ENCODE data around the gene NEMP1. TPM values are rescaled to one million over a fixed set of nuclear protein-coding genes. Genes with fewer than 3 reads are reported as not detected.

Gene NEMP1
- total and polyA plus RNA-seq, 2 of the 8 experiments (the other 6 are each of a cell fraction or from before 2014, with no cell fraction given): 30.1 to 43.2 TPM

GRCh38 chr12:57063991-57064685, 14.5 kb downstream of the NEMP1 start:
- WGBS, 2 experiments (ENCODE audit: extremely low coverage in 1 of 2, insufficient coverage in 1 of 2, insufficient read length in 1 of 2, insufficient replicate concordance in 2 of 2, low coverage in 1 of 2, low lambda C conversion rate in 2 of 2, missing lambda C conversion rate in 1 of 2): 93% methylated on average over 5 of the region's 5 CpGs; no CpG with 5 or more reads in 1 of the 2 experiments
- Histone ChIP-seq H3K4me2 (ENCODE audit: insufficient read depth in 1 of 2, low read depth in 2 of 2, low read length in 2 of 2) (no peak overlapping the region), H3K56ac (replicated peaks; ENCODE audit: insufficient read length, low read depth, low read length) (no peak overlapping the region), H3K4me3 (ENCODE audit: extremely low read depth in 1 of 4, insufficient read depth in 2 of 4, low read depth in 3 of 4, low read length in 4 of 4) (no peak overlapping the region), H3K36me3 (ENCODE audit: control insufficient read depth in 2 of 4, insufficient read depth in 4 of 4, low read length in 3 of 4) (peaks cover 15 to 71% (median 50%) of the 10 kb centered on the region in 4 experiments), H3K23ac (ENCODE audit: insufficient read length) (no peak overlapping the region), H4K8ac (ENCODE audit: extremely low read depth, insufficient read depth, low read length) (no peak overlapping the region), H3K4me1 (replicated peaks in 1 of 4; ENCODE audit: control insufficient read depth in 3 of 4, insufficient read depth in 4 of 4, low read length in 3 of 4) (no peaks in the 10 kb centered on the region), H2AK5ac (ENCODE audit: low read depth, low read length) (no peak overlapping the region), H2BK120ac (replicated peaks; ENCODE audit: low read depth, low read length) (no peak overlapping the region), H2BK20ac (ENCODE audit: low read length) (no peak overlapping the region), H4K20me1 (replicated peaks in 1 of 2; ENCODE audit: control insufficient read depth in 1 of 2, insufficient read depth in 2 of 2, low read length in 2 of 2) (no peaks in the 10 kb centered on the region), H3K4ac (replicated peaks; ENCODE audit: insufficient read length, low read depth, low read length) (no peak overlapping the region), H3K27me3 (replicated peaks in 1 of 4; ENCODE audit: control insufficient read depth in 3 of 4, extremely low read depth in 1 of 4, insufficient read depth in 3 of 4, low read length in 3 of 4) (no peaks in the 10 kb centered on the region), H4K5ac (ENCODE audit: insufficient read length, low read depth, low read length) (no peak overlapping the region), H3K27ac (ENCODE audit: low read depth, low read length) (no peak overlapping the region), H2AFZ (ENCODE audit: low read length) (no peak overlapping the region), H4K91ac (replicated peaks; ENCODE audit: insufficient read length, low read length) (no peak overlapping the region), H3K9ac (replicated peaks in 1 of 4; ENCODE audit: extremely low read depth in 1 of 4, low read depth in 3 of 4, low read length in 3 of 4) (no peak overlapping the region), H2BK15ac (ENCODE audit: low read length) (no peak overlapping the region), H3K23me2 (ENCODE audit: low read depth, low read length) (no peaks in the 10 kb centered on the region; the same call in 1 of the 2 replicates), H3K14ac (ENCODE audit: insufficient read length) (no peak overlapping the region), H3K18ac (ENCODE audit: extremely low read depth, low read length) (no peak overlapping the region), H2BK5ac (ENCODE audit: low read depth, low read length) (no peak overlapping the region), H3K79me2 (ENCODE audit: control insufficient read depth in 1 of 2, insufficient read depth in 2 of 2, low read length in 2 of 2) (no peaks in the 10 kb centered on the region; a peak in 1 of 4 replicates), H3K79me1 (ENCODE audit: low read depth, low read length) (no peaks in the 10 kb centered on the region), H2BK12ac (ENCODE audit: low read depth, low read length) (no peak overlapping the region), H3K9me3 (ENCODE audit: insufficient read depth in 2 of 2, low read depth in 1 of 2, low read length in 1 of 2) (no peaks in the 10 kb centered on the region)
- FAIRE-seq (no peak), DNase-seq (ENCODE audit: low read depth in 1 of 2, low spot score in 2 of 2) (no peak)
- ChIA-PET POLR2A (ENCODE audit: partially characterized antibody) (interaction anchor here (2.5 kb wide), 1 partner anchor 48 kb away, joined by 7 read pairs; the partner anchor contains the start of gene STAT6), CTCF (ENCODE audit: partially characterized antibody) (interaction anchor here (1.9 to 8.1 kb wide), 9 partner anchors 15 to 60 kb away, joined by 5 to 77 read pairs (median 25); partner anchors contain the start of genes MYO1A, STAT6, TAC3 and ZBTB39)
- TF ChIP-seq CBX8 (IDR thresholded peaks at IDR 0.05; ENCODE audit: borderline replicate concordance, low read depth, low read length) (no peak), EP300 (IDR thresholded peaks at IDR 0.05; ENCODE audit: borderline replicate concordance in 1 of 2, low read depth in 2 of 2, low read length in 2 of 2) (no peak), SIX5 (IDR thresholded peaks at IDR 0.05; ENCODE audit: low read depth, low read length) (no peak), EZH2 (IDR thresholded peaks at IDR 0.05; ENCODE audit: low read depth, low read length, severe bottlenecking) (no peak), ZNF274 (IDR thresholded peaks at IDR 0.05; ENCODE audit: borderline replicate concordance, extremely low read depth, low read length) (no peak), GTF2F1 (IDR thresholded peaks at IDR 0.05; ENCODE audit: borderline replicate concordance, low read depth, low read length) (no peak), RFX5 (IDR thresholded peaks at IDR 0.05; ENCODE audit: borderline replicate concordance, low read depth, low read length) (no peak), ATF3 (IDR thresholded peaks at IDR 0.05; ENCODE audit: insufficient read depth, low read depth, low read length) (no peak), BCL11A (IDR thresholded peaks at IDR 0.05; ENCODE audit: low read depth in 2 of 2, low read length in 2 of 2) (no peak), TEAD4 (IDR thresholded peaks at IDR 0.05; ENCODE audit: low read depth, low read length) (no peak), SRF (IDR thresholded peaks at IDR 0.05; ENCODE audit: low read depth, low read length) (no peak)
- TF ChIP-seq, protein P1, sequence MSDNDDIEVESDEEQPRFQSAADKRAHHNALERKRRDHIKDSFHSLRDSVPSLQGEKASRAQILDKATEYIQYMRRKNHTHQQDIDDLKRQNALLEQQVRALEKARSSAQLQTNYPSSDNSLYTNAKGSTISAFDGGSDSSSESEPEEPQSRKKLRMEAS (IDR thresholded peaks at IDR 0.05): no peak
